Measurements from ENCODE around the gene POU4F2.

DNA sequence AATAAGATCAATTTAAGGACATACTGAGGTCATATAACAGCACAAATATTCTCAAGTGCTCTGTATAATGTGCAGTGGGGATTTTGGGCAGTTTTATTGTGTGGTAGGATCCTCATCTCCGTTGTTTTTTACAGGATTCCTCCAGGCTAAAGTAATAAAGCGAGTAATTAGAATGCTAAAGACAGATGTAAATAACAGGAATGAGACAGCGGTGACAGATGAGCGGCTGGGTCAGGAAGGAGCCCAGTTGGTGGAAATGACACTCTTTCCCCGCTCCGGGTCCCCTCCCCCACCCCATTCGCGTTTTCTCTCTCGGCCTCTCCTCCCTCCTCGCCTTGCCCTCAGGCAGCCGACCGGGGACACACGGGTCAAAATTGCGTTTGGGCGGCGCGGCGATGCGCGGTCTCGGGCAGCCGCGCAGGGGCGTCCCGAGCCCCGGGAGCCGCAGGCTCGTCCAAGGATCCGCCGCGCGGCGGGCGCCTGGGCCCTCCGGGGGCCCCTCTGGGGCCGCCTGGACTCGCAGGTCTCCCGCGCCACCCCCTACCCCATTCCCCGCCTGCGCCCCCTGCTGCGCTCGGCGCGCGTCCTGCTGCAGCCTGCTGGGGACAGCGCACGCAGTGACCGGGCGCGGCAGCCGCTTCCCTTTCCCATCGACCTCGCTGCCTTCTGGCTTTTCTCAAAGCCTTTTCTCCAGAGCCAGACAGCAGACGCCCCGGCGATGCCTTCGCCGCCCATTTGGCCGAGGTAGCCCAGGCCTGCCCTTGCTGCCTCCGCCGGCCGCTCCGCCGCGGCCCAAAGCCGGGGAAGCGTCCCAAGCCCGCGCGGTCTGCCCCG, 16.2 kb downstream of the POU4F2 start:
- TF ChIP-seq, protein P1, sequence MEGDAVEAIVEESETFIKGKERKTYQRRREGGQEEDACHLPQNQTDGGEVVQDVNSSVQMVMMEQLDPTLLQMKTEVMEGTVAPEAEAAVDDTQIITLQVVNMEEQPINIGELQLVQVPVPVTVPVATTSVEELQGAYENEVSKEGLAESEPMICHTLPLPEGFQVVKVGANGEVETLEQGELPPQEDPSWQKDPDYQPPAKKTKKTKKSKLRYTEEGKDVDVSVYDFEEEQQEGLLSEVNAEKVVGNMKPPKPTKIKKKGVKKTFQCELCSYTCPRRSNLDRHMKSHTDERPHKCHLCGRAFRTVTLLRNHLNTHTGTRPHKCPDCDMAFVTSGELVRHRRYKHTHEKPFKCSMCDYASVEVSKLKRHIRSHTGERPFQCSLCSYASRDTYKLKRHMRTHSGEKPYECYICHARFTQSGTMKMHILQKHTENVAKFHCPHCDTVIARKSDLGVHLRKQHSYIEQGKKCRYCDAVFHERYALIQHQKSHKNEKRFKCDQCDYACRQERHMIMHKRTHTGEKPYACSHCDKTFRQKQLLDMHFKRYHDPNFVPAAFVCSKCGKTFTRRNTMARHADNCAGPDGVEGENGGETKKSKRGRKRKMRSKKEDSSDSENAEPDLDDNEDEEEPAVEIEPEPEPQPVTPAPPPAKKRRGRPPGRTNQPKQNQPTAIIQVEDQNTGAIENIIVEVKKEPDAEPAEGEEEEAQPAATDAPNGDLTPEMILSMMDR (IDR thresholded peaks at IDR 0.05): no peak
- no peak for TF ChIP-seq EP300 (IDR thresholded peaks at IDR 0.05)

All from ovary (tissue), 3 donors.